Measurements from ENCODE around the gene PCYT1B.

Gene PCYT1B

DNA sequence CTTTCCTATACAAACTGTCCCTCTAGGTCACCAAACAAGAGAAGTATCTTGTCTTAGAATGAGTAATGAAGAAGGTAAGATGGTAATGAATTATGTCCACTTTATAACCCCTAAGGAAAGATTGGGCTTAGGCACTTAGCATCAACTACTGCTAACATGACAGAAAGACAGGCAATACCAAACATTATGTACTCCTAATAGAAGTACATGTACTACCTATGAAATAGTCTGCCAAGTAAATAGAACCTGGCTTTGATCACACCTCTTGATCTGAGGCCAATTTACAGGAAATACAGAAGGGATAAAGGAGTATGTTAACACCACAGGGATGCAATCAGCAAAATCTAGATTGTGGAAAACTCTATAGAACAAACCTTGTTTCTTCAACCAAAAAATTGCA is 14.1 kb upstream of the PCYT1B start:
- no peaks in the 10 kb centered on the region for H3K9me3 ChIP-seq (ENCODE audit: control insufficient read depth, insufficient read depth, low read depth, low read length)
- no peak overlapping the region for H3K27ac ChIP-seq (ENCODE audit: extremely low read depth, low read depth, low read length)
- H3K4me3 ChIP-seq (ENCODE audit: low read depth, low read length): no peak overlapping the region
- POLR2A ChIA-PET: interaction anchor here (0.6 kb wide), 1 partner anchor 14 kb away, joined by 5 read pairs; no protein-coding TSS in a partner anchor
- H3K36me3 ChIP-seq (ENCODE audit: control insufficient read depth in 2 of 2, insufficient read depth in 1 of 2, low read length in 2 of 2): no peaks in the 10 kb centered on the region
- TF ChIP-seq ZNF585B (tag by site-specific recombination; IDR thresholded peaks at IDR 0.05) (peak; percentile 52; the same call in 1 of the 2 replicates), ZBTB10 (tag by site-specific recombination; IDR thresholded peaks at IDR 0.05) (no peak)
- CTCF ChIA-PET: no interaction called here
- no peaks in the 10 kb centered on the region for H3K4me1 ChIP-seq (ENCODE audit: control insufficient read depth, insufficient read depth, low read length)

GRCh38 chrX:24659646-24660045 is 12.5 kb upstream of the PCYT1B start:
- no peaks in the 10 kb centered on the region for H3K9me3 ChIP-seq (ENCODE audit: control insufficient read depth, insufficient read depth, low read depth, low read length)
- H3K27ac ChIP-seq (ENCODE audit: extremely low read depth, low read depth, low read length): no peak overlapping the region
- ChIA-PET POLR2A (no interaction called here), CTCF (no interaction called here)
- H3K4me3 ChIP-seq (ENCODE audit: low read depth, low read length): no peak overlapping the region
- TF ChIP-seq ZBTB21 (tag by site-specific recombination; IDR thresholded peaks at IDR 0.05): 0 out of 2 replicates have a peak, but pooled peaks have one; percentile 22
- no peak for TF ChIP-seq ZNF776 (tag by site-specific recombination; IDR thresholded peaks at IDR 0.05; ENCODE audit: borderline replicate concordance)
- H3K36me3 ChIP-seq (ENCODE audit: control insufficient read depth in 2 of 2, insufficient read depth in 1 of 2, low read length in 2 of 2): no peaks in the 10 kb centered on the region
- H3K4me1 ChIP-seq (ENCODE audit: control insufficient read depth, insufficient read depth, low read length): no peaks in the 10 kb centered on the region

- CTCF ChIA-PET: no interaction called here
- H3K27ac ChIP-seq (ENCODE audit: extremely low read depth, low read depth, low read length): no peak overlapping the region
- H3K36me3 ChIP-seq (ENCODE audit: control insufficient read depth in 2 of 2, insufficient read depth in 1 of 2, low read length in 2 of 2): no peaks in the 10 kb centered on the region
- no peak overlapping the region for H3K4me3 ChIP-seq (ENCODE audit: low read depth, low read length)
- POLR2A ChIA-PET: no interaction called here
- H3K9me3 ChIP-seq (ENCODE audit: control insufficient read depth, insufficient read depth, low read depth, low read length): no peaks in the 10 kb centered on the region
- TF ChIP-seq ZNF121 (tag by site-specific recombination; IDR thresholded peaks at IDR 0.05) (no peak), ZNF76 (tag by site-specific recombination; IDR thresholded peaks at IDR 0.05; ENCODE audit: borderline replicate concordance, low read depth) (no peak)
- no peaks in the 10 kb centered on the region for H3K4me1 ChIP-seq (ENCODE audit: control insufficient read depth, insufficient read depth, low read length)
Measured at GRCh38 chrX:24659106-24659505, 12.0 kb upstream of the PCYT1B start.

GRCh38 chrX:24658421-24658820 is 11.3 kb upstream of the PCYT1B start:
- Histone ChIP-seq H3K9me3 (ENCODE audit: control insufficient read depth, insufficient read depth, low read depth, low read length) (no peaks in the 10 kb centered on the region), H3K4me3 (ENCODE audit: low read depth, low read length) (no peak overlapping the region), H3K27ac (ENCODE audit: extremely low read depth, low read depth, low read length) (no peak overlapping the region), H3K36me3 (ENCODE audit: control insufficient read depth in 2 of 2, insufficient read depth in 1 of 2, low read length in 2 of 2) (no peaks in the 10 kb centered on the region), H3K4me1 (ENCODE audit: control insufficient read depth, insufficient read depth, low read length) (no peaks in the 10 kb centered on the region)
- ChIA-PET CTCF (interaction anchor here (0.7 to 1.2 kb wide), 2 partner anchors 13 to 17 kb away, joined by 4 read pairs; no protein-coding TSS in a partner anchor), POLR2A (no interaction called here)
- TF ChIP-seq ZNF521 (tag by site-specific recombination; IDR thresholded peaks at IDR 0.05) (no peak), ZNF19 (tag by site-specific recombination; IDR thresholded peaks at IDR 0.05; ENCODE audit: low read depth) (no peak), ZNF629 (tag by site-specific recombination; IDR thresholded peaks at IDR 0.05) (no peak), ZNF560 (tag by site-specific recombination; IDR thresholded peaks at IDR 0.05; ENCODE audit: borderline replicate concordance) (no peak), EGR2 (tag by site-specific recombination; IDR thresholded peaks at IDR 0.05; ENCODE audit: low read depth) (no peak), ZNF76 (tag by site-specific recombination; IDR thresholded peaks at IDR 0.05; ENCODE audit: borderline replicate concordance, low read depth) (no peak), GLIS1 (tag by site-specific recombination; IDR thresholded peaks at IDR 0.05) (no peak), REPIN1 (tag by site-specific recombination; IDR thresholded peaks at IDR 0.05; ENCODE audit: low read depth) (no peak), PRDM10 (tag by site-specific recombination; IDR thresholded peaks at IDR 0.05) (no peak), ZXDB (tag by site-specific recombination; IDR thresholded peaks at IDR 0.05) (no peak), ZNF701 (tag by site-specific recombination; IDR thresholded peaks at IDR 0.05) (no peak), ZNF274 (IDR thresholded peaks at IDR 0.05; ENCODE audit: low read length) (no peak), ZNF274 (tag by site-specific recombination; IDR thresholded peaks at IDR 0.05; ENCODE audit: borderline replicate concordance) (no peak), FEZF1 (tag by site-specific recombination; IDR thresholded peaks at IDR 0.05) (no peak), MYNN (tag by site-specific recombination; IDR thresholded peaks at IDR 0.05; ENCODE audit: borderline replicate concordance) (no peak), ZNF549 (tag by site-specific recombination; IDR thresholded peaks at IDR 0.05) (no peak)
- TF ChIP-seq, protein P1, sequence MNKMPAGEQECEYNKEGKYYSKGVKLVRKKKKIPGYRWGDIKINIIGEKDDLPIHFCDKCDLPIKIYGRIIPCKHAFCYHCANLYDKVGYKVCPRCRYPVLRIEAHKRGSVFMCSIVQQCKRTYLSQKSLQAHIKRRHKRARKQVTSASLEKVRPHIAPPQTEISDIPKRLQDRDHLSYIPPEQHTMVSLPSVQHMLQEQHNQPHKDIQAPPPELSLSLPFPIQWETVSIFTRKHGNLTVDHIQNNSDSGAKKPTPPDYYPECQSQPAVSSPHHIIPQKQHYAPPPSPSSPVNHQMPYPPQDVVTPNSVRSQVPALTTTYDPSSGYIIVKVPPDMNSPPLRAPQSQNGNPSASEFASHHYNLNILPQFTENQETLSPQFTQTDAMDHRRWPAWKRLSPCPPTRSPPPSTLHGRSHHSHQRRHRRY (tag by site-specific recombination; IDR thresholded peaks at IDR 0.05): no peak
